Vagina (tissue), 2 donors: Measurements from ENCODE around the gene FA2H.

Experiments used
- POLR2A ChIP-seq, 2 donors: fragments of 450-650 bp; IDR thresholded peaks; one replicate each; pipeline ENCODE4 v1.6.1; 2017; ENCODE audit warnings: antibody characterized with exemption in 2 of 2, mild to moderate bottlenecking in 2 of 2, moderate library complexity in 2 of 2
- POLR2AphosphoS5 ChIP-seq, 2 donors: sonication (generic); formaldehyde crosslinking; IDR thresholded peaks; one replicate each; pipeline ENCODE4 v1.9.0; 2017; ENCODE audit warnings: antibody characterized with exemption in 2 of 2, mild to moderate bottlenecking in 2 of 2, low read depth in 1 of 2; ENCODE audit not compliant: insufficient read depth in 1 of 2
- TF ChIP-seq, protein P1 (sequence below), 3 experiments: fragments of 450-650 bp in 2 of 3; fragments of 200-600 bp in 1 of 3; sonication (generic) in 1 of 3; IDR thresholded peaks; one replicate each; pipeline ENCODE4 v1.5.1; 2017 to 2019; ENCODE audit warnings: antibody characterized with exemption in 3 of 3, mild to moderate bottlenecking in 2 of 3, moderate library complexity in 2 of 3

DNA sequence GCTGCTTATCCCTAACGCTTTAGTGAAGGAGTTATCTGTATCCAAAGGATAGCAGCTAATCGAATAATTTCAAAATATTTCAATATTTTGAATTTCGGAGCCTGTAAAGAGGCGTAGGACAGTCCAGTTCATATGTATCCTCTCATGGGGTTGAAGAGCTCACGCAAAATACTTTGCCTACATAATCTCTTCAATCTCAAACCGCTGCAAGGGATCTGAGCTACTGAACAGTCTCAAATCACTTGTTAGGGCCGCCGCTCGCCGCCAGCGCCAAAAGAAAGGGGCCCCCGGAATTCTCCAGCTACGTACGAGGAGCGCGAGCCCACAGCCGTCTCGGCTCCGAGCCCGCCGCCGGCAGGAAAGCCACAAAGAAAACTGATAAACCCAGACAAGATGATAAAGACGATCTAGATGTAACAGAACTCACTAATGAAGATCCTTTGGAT lies 107.3 kb downstream of the FA2H start:
- TF ChIP-seq POLR2A (IDR thresholded peaks at IDR 0.05) (no peak), POLR2AphosphoS5 (IDR thresholded peaks at IDR 0.05; ENCODE audit: insufficient read depth in 1 of 2, low read depth in 1 of 2) (no peak)
- TF ChIP-seq, protein P1, sequence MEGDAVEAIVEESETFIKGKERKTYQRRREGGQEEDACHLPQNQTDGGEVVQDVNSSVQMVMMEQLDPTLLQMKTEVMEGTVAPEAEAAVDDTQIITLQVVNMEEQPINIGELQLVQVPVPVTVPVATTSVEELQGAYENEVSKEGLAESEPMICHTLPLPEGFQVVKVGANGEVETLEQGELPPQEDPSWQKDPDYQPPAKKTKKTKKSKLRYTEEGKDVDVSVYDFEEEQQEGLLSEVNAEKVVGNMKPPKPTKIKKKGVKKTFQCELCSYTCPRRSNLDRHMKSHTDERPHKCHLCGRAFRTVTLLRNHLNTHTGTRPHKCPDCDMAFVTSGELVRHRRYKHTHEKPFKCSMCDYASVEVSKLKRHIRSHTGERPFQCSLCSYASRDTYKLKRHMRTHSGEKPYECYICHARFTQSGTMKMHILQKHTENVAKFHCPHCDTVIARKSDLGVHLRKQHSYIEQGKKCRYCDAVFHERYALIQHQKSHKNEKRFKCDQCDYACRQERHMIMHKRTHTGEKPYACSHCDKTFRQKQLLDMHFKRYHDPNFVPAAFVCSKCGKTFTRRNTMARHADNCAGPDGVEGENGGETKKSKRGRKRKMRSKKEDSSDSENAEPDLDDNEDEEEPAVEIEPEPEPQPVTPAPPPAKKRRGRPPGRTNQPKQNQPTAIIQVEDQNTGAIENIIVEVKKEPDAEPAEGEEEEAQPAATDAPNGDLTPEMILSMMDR (IDR thresholded peaks at IDR 0.05) = no peak
